Neural crest cell (in vitro differentiated cells): ENCODE data around the gene RHEB. TPM values are rescaled to one million over a fixed set of nuclear protein-coding genes. Genes with fewer than 3 reads are reported as not detected.

Experiments used
- DNase-seq: peaks from one replicate; pipeline ENCODE4 v3.0.0; 2021; ENCODE audit warnings: low read depth, mixed read lengths, low spot score
- H3K27ac Mint-ChIP-seq: one replicate; pipeline ENCODE4 v1.8.0; 2021; ENCODE audit warnings: mild to moderate bottlenecking, mixed read lengths; ENCODE audit not compliant: unreplicated experiment
- H3K27me3 Mint-ChIP-seq: 2 replicates; pipeline ENCODE4 v1.8.0; 2021; ENCODE audit warnings: low read depth, mild to moderate bottlenecking, mixed read lengths
- H3K36me3 Mint-ChIP-seq: 2 replicates; pipeline ENCODE4 v1.8.0; 2021; ENCODE audit warnings: low read depth, mild to moderate bottlenecking, mixed read lengths
- H3K4me1 Mint-ChIP-seq: 2 replicates; pipeline ENCODE4 v1.8.0; 2021; ENCODE audit warnings: mixed read lengths
- H3K4me3 Mint-ChIP-seq: one replicate; pipeline ENCODE4 v1.8.0; 2021; ENCODE audit warnings: mild to moderate bottlenecking, mixed read lengths
- H3K9me3 Mint-ChIP-seq: 2 replicates; pipeline ENCODE4 v1.8.0; 2021; ENCODE audit warnings: mixed read lengths
- total RNA-seq: library from RNA; stranded (reverse); gene quantifications from 2 replicates; pipeline ENCODE4 v1.2.1, GENCODE V29; 2021
- TF ChIP-seq, protein P1 (sequence below): fragments of 200-600 bp; sonication (generic); conservative IDR thresholded peaks from 2 replicates; pipeline ENCODE4 v1.5.0; 2021; ENCODE audit warnings: antibody characterized with exemption, mild to moderate bottlenecking

The RHEB gene
- total RNA-seq, 1 donor from 2014 or later = 92.9 TPM

DNA sequence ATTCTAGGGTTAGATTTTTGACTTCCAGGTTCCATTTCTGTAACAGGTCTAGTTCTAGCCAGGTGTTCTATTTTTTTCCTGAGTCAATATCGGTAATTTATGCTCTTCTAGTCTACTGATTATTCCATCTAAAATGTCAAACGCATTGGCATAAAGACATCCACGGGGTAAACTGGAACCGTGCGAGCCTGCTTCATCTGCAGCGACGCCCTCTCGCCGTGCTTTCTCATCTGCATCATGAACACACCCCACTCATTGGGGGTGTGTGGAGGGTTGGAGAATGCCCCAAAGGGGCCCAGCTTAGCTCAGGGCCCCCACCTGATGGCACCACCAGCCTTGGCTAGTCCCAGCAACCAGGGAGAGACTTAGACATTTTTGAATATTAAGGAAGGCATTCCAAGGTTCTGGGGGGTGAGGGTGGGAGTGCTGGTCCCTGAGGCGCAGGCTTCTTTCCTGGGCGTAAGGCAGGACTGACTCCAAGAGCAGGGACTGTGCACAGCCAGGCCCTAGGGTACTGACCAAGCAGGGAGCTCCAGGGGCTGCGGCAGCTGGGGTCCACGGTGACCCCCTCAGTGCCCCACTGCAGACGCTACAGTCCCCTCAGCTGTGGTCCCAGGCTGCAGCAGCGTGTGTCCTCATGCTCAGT, 66.9 kb downstream of the RHEB start:
- peaks cover 12% of the 10 kb centered on the region for H3K4me1 Mint-ChIP-seq

GRCh38 chr7:151451626-151452571, 67.8 kb downstream of the RHEB start:
- no peak for DNase-seq
- peak overlapping the region; percentile 72 for H3K27ac Mint-ChIP-seq

More for the DNA sequence above, 66.9 kb downstream of the RHEB start:
- H3K4me3 Mint-ChIP-seq = no peak overlapping the region
- H3K27me3 Mint-ChIP-seq = no peaks in the 10 kb centered on the region
- no peak for DNase-seq
- H3K36me3 Mint-ChIP-seq = no peaks in the 10 kb centered on the region
- TF ChIP-seq, protein P1, sequence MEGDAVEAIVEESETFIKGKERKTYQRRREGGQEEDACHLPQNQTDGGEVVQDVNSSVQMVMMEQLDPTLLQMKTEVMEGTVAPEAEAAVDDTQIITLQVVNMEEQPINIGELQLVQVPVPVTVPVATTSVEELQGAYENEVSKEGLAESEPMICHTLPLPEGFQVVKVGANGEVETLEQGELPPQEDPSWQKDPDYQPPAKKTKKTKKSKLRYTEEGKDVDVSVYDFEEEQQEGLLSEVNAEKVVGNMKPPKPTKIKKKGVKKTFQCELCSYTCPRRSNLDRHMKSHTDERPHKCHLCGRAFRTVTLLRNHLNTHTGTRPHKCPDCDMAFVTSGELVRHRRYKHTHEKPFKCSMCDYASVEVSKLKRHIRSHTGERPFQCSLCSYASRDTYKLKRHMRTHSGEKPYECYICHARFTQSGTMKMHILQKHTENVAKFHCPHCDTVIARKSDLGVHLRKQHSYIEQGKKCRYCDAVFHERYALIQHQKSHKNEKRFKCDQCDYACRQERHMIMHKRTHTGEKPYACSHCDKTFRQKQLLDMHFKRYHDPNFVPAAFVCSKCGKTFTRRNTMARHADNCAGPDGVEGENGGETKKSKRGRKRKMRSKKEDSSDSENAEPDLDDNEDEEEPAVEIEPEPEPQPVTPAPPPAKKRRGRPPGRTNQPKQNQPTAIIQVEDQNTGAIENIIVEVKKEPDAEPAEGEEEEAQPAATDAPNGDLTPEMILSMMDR = no peak
- H3K27ac Mint-ChIP-seq = no peak overlapping the region
- no peaks in the 10 kb centered on the region for H3K9me3 Mint-ChIP-seq

DNA sequence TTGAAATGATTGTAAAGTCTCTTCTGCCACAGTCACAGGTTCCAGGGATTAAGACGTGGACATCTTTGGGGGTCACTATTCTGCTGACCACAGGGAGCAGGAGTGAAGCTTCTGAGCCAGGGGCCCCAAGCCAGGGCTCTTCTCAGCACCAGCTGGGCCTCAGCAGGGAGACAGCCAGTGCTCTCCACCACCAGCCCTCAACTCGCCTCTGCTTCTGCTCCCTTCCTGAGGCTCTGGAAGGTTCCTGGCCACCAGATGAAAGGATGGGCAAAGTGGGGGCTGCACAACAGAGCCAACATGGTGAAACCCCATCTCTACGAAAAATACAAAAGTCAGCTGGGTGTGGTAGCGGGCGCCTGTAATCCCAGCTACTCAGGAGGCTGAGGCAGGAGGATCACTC, 68.5 kb downstream of the RHEB start:
- Mint-ChIP-seq H3K9me3 (no peaks in the 10 kb centered on the region), H3K4me3 (no peak overlapping the region), H3K4me1 (peaks cover 3% of the 10 kb centered on the region), H3K27me3 (peaks cover 2% of the 10 kb centered on the region), H3K27ac (no peak overlapping the region), H3K36me3 (no peaks in the 10 kb centered on the region)
- DNase-seq = no peak
- TF ChIP-seq, protein P1 = no peak

More at GRCh38 chr7:151451626-151452571, 67.8 kb downstream of the RHEB start:
- Mint-ChIP-seq H3K9me3 (no peaks in the 10 kb centered on the region), H3K4me3 (no peak overlapping the region), H3K27me3 (peaks cover 2% of the 10 kb centered on the region), H3K4me1 (peaks cover 3% of the 10 kb centered on the region), H3K36me3 (no peaks in the 10 kb centered on the region)
- TF ChIP-seq, protein P1 = no peak

GRCh38 chr7:151449990-151450389, 69.7 kb downstream of the RHEB start:
- peaks cover 3% of the 10 kb centered on the region for H3K4me1 Mint-ChIP-seq
- H3K36me3 Mint-ChIP-seq = no peaks in the 10 kb centered on the region
- no peak overlapping the region for H3K27ac Mint-ChIP-seq
- H3K9me3 Mint-ChIP-seq = no peaks in the 10 kb centered on the region
- DNase-seq = no peak
- H3K27me3 Mint-ChIP-seq = peaks cover 2% of the 10 kb centered on the region
- TF ChIP-seq, protein P1 = no peak
- no peak overlapping the region for H3K4me3 Mint-ChIP-seq

- Mint-ChIP-seq H3K4me1 (peaks cover 3% of the 10 kb centered on the region), H3K36me3 (no peaks in the 10 kb centered on the region), H3K27ac (no peak overlapping the region), H3K4me3 (peak overlapping the region; percentile 76), H3K9me3 (no peaks in the 10 kb centered on the region), H3K27me3 (peaks cover 2% of the 10 kb centered on the region)
- peak; percentile 80 for DNase-seq
- TF ChIP-seq, protein P1 = peak; percentile 84
Observed at GRCh38 chr7:151448261-151449252, 71.1 kb downstream of the RHEB start.
